SK-N-MC (cell line): ENCODE measurements around the gene POLRMT.

Source experiments
- DNase-seq: peaks from one replicate; pipeline ENCODE4 v3.0.0-alpha.2; 2011; ENCODE audit warnings: low read depth, low spot score
- H3K27ac ChIP-seq: fragments of 200-600 bp; sonication (generic); 2 replicates; pipeline ENCODE4 v1.5.1; 2016; ENCODE audit warnings: mixed run types
- H3K36me3 ChIP-seq: fragments of 200-600 bp; sonication (generic); 2 replicates; pipeline ENCODE4 v1.6.1; 2017; ENCODE audit warnings: antibody characterized with exemption, low read length, mixed read lengths; ENCODE audit not compliant: insufficient read depth
- H3K4me3 ChIP-seq: fragments of 200-600 bp; sonication (generic); 2 replicates; pipeline ENCODE4 v1.5.1; 2016
- H3K9ac ChIP-seq: fragments of 200-600 bp; sonication (generic); 2 replicates; pipeline ENCODE4 v1.8.0; 2017; ENCODE audit warnings: mixed run types, mixed read lengths; ENCODE audit not compliant: insufficient read length
- H3K9me3 ChIP-seq: fragments of 200-600 bp; sonication (generic); 2 replicates; pipeline ENCODE4 v1.6.1; 2017; ENCODE audit warnings: low read depth, mild to moderate bottlenecking, antibody characterized with exemption, low read length, moderate library complexity, mixed read lengths
- EZH2 ChIP-seq: fragments of 200-600 bp; sonication (generic); IDR thresholded peaks from one replicate; pipeline ENCODE4 v1.6.1; 2017; ENCODE audit warnings: antibody characterized with exemption
- FOXP2 ChIP-seq: optimal IDR thresholded peaks from 2 replicates; pipeline ENCODE3; 2011; ENCODE audit warnings: mild to moderate bottlenecking, moderate library complexity; ENCODE audit not compliant: insufficient read depth; ENCODE audit errors: extremely low read length, control extremely low read depth
- POLR2AphosphoS5 ChIP-seq: IDR thresholded peaks from 2 replicates; pipeline ENCODE4 v1.6.1; 2012; ENCODE audit warnings: mild to moderate bottlenecking, low read depth, low read length, borderline replicate concordance

Gene POLRMT

DNA sequence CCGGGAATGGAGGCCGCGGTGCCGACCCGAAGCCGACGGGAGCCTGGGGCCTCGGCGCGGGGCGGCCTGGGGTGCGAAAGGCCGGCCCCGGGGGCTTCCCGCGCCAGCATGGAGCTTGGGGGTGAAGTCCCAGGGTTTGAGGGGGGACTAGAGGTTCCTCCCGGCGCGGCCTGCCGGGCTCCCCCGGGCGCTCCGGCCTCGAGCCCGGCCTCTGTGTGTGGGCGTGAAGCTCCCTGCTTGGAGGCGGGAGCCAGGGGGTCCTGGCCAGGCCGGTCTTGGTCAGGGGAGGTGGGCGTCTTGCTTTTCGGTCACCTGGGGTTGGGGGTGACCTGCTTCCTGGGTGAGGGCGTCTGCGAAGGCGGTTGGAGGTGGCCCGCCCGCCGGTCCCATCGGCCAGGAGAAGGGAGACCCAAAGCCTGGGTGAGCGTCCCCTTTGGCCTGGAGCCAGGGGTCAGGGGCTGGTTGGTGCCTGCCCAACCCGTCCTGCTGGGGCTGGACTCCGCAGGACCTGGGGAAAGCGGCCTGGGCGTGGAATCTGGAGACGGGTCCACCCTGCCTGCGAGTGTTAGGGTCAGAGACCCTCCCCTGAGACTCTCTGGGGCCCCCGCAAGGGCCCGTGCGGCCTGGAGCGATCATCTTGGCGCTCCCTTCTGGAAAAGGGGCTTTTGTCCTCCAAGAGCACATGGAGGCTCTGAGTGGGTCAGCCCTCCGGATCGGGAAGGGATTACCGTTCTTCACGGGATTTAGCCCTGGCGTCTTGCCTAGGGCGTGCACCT, 60.4 kb downstream of the POLRMT start:
- TF ChIP-seq POLR2AphosphoS5: no peak

DNA sequence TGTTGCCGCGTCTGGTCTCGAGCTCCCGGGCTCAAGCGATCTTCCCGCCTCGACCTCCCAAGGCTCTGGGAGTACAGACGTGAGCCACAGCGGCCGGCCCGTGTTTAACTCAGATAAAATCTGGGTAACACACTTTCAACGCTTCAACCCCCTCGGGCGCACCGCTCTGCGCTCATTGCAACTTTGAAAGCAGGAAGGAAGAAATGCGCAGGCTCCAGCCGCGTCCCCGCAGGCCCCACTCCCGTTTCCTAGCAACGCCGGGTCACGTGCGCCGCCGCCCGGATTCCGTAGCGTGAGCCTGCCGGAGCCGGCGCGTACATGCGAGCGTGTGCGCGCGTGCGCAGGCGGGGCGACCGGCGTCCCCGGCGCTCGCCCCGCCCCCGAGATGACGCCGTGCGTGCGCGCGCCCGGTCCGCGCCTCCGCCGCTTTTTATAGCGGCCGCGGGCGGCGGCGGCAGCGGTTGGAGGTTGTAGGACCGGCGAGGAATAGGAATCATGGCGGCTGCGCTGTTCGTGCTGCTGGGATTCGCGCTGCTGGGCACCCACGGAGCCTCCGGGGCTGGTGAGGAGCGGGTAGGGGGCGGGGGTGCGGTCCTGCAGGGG, 61.1 kb downstream of the POLRMT start, which contains the start of gene BSG:
BSG (plus strand) TSS at position 457 of the 603 bp plus-strand sequence; CDS start at position 496, 39 bp downstream.
- Histone ChIP-seq H3K36me3 (no peaks in the 10 kb centered on the region), H3K4me3 (peak within 1 kb of the TSS; percentile 97), H3K9me3 (no peaks in the 10 kb centered on the region), H3K27ac (peak within 1 kb of the TSS; percentile 98), H3K9ac (peak within 1 kb of the TSS; percentile 94)
- peak; percentile 96 for DNase-seq
- TF ChIP-seq FOXP2 (no peak), POLR2AphosphoS5 (peak; percentile 97)

More for the DNA sequence above, 60.4 kb downstream of the POLRMT start:
- Histone ChIP-seq H3K4me3 (peak overlapping the region; percentile 97), H3K36me3 (peaks cover 4% of the 10 kb centered on the region; the same call in 1 of the 2 replicates), H3K27ac (peak overlapping the region; percentile 72), H3K9ac (peak overlapping the region; percentile 94), H3K9me3 (no peaks in the 10 kb centered on the region)
- no peak for DNase-seq

DNA sequence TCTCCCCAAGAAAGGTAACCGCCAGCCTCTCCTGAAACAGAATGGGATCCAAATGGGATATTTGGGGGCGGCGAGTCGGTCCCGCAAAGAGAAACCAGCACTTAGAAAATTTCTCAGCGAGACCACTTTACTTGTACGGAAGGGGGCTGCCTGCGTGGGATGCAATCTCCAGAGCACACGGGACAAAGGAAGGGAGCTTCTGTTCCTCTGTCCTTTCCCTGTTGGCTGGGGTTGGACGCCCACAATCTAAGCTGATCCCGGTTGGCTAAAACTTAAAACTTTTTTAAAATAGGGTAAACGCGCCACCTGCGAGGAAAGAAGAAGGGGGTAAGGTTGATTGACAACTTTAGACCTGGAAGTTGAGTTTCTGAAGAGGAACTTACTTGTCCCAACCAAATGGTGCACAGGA, 61.8 kb downstream of the POLRMT start:
- peak overlapping the region; percentile 98 for H3K27ac ChIP-seq

DNA sequence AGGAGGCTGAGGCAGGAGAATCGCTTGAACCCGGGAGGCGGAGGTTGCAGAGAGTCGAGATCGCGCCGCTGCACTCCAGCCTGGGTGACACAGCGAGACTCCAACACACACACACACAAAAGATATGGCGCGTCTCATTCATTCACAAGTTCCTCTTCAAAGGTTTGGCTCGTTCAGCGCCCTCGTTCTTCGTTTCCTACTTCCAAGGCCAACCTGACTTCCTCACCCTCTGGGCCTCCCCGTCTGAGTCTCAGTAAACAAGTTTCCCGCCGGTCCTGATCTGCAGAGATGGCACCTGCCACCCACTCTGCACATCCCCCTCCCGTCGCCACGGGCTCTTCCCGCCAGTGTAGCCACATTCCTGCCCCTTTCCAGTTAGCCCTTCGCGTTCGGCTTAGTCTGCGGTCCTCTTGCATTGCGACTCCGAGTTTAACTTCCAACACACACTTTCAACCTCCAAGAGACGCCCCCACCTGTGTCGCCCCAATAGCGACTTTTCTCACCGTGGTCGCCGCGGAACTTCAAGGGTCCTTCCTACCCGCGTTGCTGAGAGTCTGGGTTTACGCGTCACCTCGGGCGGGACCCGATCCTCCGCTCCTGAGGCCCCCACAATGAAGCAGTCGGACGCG, 62.3 kb downstream of the POLRMT start:
- Histone ChIP-seq H3K4me3 (peak overlapping the region; percentile 75), H3K36me3 (no peaks in the 10 kb centered on the region), H3K9me3 (no peaks in the 10 kb centered on the region), H3K27ac (peak overlapping the region; percentile 98), H3K9ac (peak overlapping the region; percentile 72)
- DNase-seq: no peak
- no peak for TF ChIP-seq EZH2
- TF ChIP-seq POLR2AphosphoS5: 0 out of 2 replicates have a peak, but pooled peaks have one; percentile 23
- TF ChIP-seq FOXP2: no peak

More for the DNA sequence above, 61.8 kb downstream of the POLRMT start:
- no peaks in the 10 kb centered on the region for H3K36me3 ChIP-seq
- no peak for DNase-seq
- peak overlapping the region; percentile 75 for H3K4me3 ChIP-seq
- H3K9ac ChIP-seq: peak overlapping the region; percentile 72
- no peaks in the 10 kb centered on the region for H3K9me3 ChIP-seq
- TF ChIP-seq POLR2AphosphoS5 (no peak), EZH2 (no peak), FOXP2 (no peak)

DNA sequence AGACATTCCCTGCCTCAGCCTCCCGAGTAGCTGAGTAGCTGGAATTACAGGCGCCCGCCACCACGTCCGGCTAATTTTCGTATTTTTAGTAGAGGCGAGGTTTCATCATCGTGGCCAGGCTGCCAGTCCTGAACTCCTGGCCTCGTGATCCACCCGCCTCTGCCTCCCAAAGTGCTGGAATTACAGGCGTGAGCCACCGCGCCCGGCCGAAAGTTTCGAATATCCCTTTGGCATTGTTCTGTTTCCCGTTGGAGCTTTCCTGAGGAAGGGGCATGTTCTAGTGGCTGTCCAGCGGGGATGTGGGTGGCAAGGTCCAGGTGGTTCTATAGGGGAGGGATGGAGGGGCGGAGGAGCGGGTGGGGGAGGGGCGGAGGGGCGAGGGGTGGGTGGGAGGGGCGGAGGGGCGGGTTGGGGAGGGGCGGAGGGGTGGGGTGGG, 63.1 kb downstream of the POLRMT start:
- TF ChIP-seq EZH2 (no peak), POLR2AphosphoS5 (no peak), FOXP2 (no peak)
- H3K9ac ChIP-seq: no peak overlapping the region
- no peaks in the 10 kb centered on the region for H3K9me3 ChIP-seq
- H3K27ac ChIP-seq: peak overlapping the region; percentile 72; the same call in 1 of the 2 replicates
- no peaks in the 10 kb centered on the region for H3K36me3 ChIP-seq
- DNase-seq: no peak
- H3K4me3 ChIP-seq: no peak overlapping the region

DNA sequence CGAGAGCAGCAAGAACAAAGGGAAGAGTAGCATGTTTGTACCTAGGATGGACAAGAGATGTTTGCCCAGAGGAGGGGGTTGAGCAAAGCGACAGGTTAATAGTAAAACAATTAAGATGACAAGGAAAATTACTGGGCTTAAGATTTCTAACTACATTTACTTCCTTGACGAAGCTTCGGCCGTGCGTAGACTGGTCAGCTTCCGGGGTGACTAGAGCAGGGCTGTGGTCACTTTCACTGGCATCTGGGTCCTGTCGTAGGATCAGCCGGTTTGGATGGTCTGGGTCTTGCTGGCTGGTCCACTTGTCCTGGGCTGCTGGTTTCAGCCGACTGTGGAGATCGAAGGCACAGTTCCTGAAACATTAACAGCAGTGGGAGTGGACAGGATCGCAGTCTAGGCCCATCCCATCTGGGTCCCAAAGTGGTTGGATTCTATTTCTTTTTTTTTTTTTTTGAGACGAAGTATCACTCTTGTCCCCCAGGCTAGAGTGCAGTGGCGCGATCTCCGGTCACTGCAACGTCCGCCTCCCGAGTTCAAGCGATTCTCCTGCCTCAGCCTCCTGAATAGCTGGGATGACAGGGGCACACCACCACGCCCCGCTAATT, 65.9 kb downstream of the POLRMT start:
- Histone ChIP-seq H3K27ac (peak overlapping the region; percentile 94), H3K36me3 (no peaks in the 10 kb centered on the region), H3K4me3 (peak overlapping the region; percentile 69), H3K9ac (peak overlapping the region; percentile 50), H3K9me3 (no peaks in the 10 kb centered on the region)
- TF ChIP-seq POLR2AphosphoS5 (no peak), EZH2 (no peak), FOXP2 (no peak)
- no peak for DNase-seq
